IMR-90 (cell line): ENCODE data around the gene INPP4A. TPM values are rescaled to one million over a fixed set of nuclear protein-coding genes. Genes with fewer than 3 reads are reported as not detected.

Source experiments
- ATAC-seq: fragments of 200-7000 bp; cut with Tn5 transposase; 2 replicates; pipeline ENCODE4 v1.9.1; 2020; ENCODE audit warnings: low read depth, mild to moderate bottlenecking, moderate library complexity
- BruUV-seq: library from RNA; stranded (reverse); fragments of 400-500 nt; replicated peaks from 2 replicates; lab custom pipeline; 2021; lab: Mats Ljungman, UMichigan
- CTCF ChIA-PET: fragments of 300-600 bp; formaldehyde crosslinking; extraction: SDS; loops from one replicate; lab custom pipeline; 2021; ENCODE audit warnings: antibody characterized with exemption; lab: Yijun Ruan, JAX
- POLR2A ChIA-PET: fragments of 300-600 bp; sonication (Branson Sonifier 250); formaldehyde crosslinking; loops from one replicate; lab custom pipeline; 2022; ENCODE audit warnings: antibody characterized with exemption; ENCODE audit not compliant: unreplicated experiment; lab: Charles Lee
- DNase-seq: peaks from one replicate; pipeline ENCODE4 v3.0.0; 2013
- H2AFZ ChIP-seq: replicated peaks from 2 replicates; pipeline ENCODE3; 2013; ENCODE audit warnings: low read length, mild to moderate bottlenecking; ENCODE audit not compliant: poor library complexity
- H2AK5ac ChIP-seq: 2 replicates; pipeline ENCODE4 v1.6.1; 2013; ENCODE audit warnings: low read depth, low read length, inconsistent platforms
- H2AK9ac ChIP-seq: replicated peaks from 2 replicates; pipeline ENCODE3; 2013; ENCODE audit warnings: mild to moderate bottlenecking, low read depth, low read length, moderate library complexity; ENCODE audit not compliant: poor library complexity
- H2BK120ac ChIP-seq: 2 replicates; pipeline ENCODE4 v1.6.1; 2013; ENCODE audit warnings: low read depth, low read length, inconsistent platforms
- H2BK15ac ChIP-seq: 3 replicates; pipeline ENCODE4 v1.6.1; 2013; ENCODE audit warnings: low read depth, low read length, inconsistent platforms
- H2BK20ac ChIP-seq: 2 replicates; pipeline ENCODE4 v1.6.1; 2013; ENCODE audit warnings: low read depth, mild to moderate bottlenecking, inconsistent platforms, low read length, moderate library complexity
- H2BK5ac ChIP-seq: 2 replicates; pipeline ENCODE4 v1.6.1; 2013; ENCODE audit warnings: mild to moderate bottlenecking, low read depth, low read length, inconsistent platforms; ENCODE audit not compliant: poor library complexity, severe bottlenecking
- H3K14ac ChIP-seq: replicated peaks from 2 replicates; pipeline ENCODE4 v1.6.1; 2013; ENCODE audit warnings: low read depth, low read length, inconsistent platforms
- H3K18ac ChIP-seq: 2 replicates; pipeline ENCODE4 v1.6.1; 2013; ENCODE audit warnings: low read depth, low read length, control low read depth
- H3K23ac ChIP-seq: 2 replicates; pipeline ENCODE4 v1.6.1; 2013; ENCODE audit warnings: low read depth, low read length, inconsistent platforms
- H3K27ac ChIP-seq: 2 replicates; pipeline ENCODE4 v1.5.1; 2013; ENCODE audit warnings: mild to moderate bottlenecking, control low read depth, low read length; ENCODE audit not compliant: insufficient read depth
- H3K27me3 ChIP-seq: 2 replicates; pipeline ENCODE4 v1.6.1; 2013; ENCODE audit warnings: low read length; ENCODE audit not compliant: control insufficient read depth, insufficient read depth
- H3K36me3 ChIP-seq: 2 replicates; pipeline ENCODE4 v1.6.1; 2013; ENCODE audit warnings: low read length, mixed read lengths; ENCODE audit not compliant: control insufficient read depth, insufficient read depth
- H3K4ac ChIP-seq: 2 replicates; pipeline ENCODE4 v1.6.1; 2013; ENCODE audit warnings: low read depth, low read length, inconsistent platforms
- H3K4me1 ChIP-seq: 2 replicates; pipeline ENCODE4 v1.6.1; 2013; ENCODE audit warnings: low read length, mixed read lengths; ENCODE audit not compliant: control insufficient read depth, insufficient read depth
- H3K4me2 ChIP-seq: 2 replicates; pipeline ENCODE4 v1.6.1; 2013; ENCODE audit warnings: low read depth, mild to moderate bottlenecking, control low read depth, low read length, moderate library complexity
- H3K4me3 ChIP-seq: 2 replicates; pipeline ENCODE4 v1.5.1; 2013; ENCODE audit warnings: low read depth, mild to moderate bottlenecking, control low read depth, low read length, moderate library complexity; ENCODE audit not compliant: insufficient read depth
- H3K56ac ChIP-seq: 2 replicates; pipeline ENCODE4 v1.6.1; 2013; ENCODE audit warnings: low read length, inconsistent platforms; ENCODE audit not compliant: insufficient read depth; ENCODE audit errors: extremely low read depth
- H3K79me1 ChIP-seq, 2 experiments: 2 replicates each; pipeline ENCODE4 v1.6.1; 2013; ENCODE audit warnings: low read length in 2 of 2, inconsistent platforms in 1 of 2, low read depth in 1 of 2
- H3K9ac ChIP-seq: 2 replicates; pipeline ENCODE4 v1.6.1; 2013; ENCODE audit warnings: low read depth, low read length, control low read depth
- H3K9me1 ChIP-seq: 2 replicates; pipeline ENCODE4 v1.6.1; 2013; ENCODE audit warnings: low read length, inconsistent platforms; ENCODE audit not compliant: insufficient read depth
- H3K9me3 ChIP-seq: 2 replicates; pipeline ENCODE4 v1.6.1; 2013; ENCODE audit warnings: low read length; ENCODE audit not compliant: control insufficient read depth, insufficient read depth
- H4K20me1 ChIP-seq: 2 replicates; pipeline ENCODE4 v1.6.1; 2013; ENCODE audit warnings: low read length, inconsistent platforms; ENCODE audit not compliant: insufficient read depth
- H4K5ac ChIP-seq: 2 replicates; pipeline ENCODE4 v1.6.1; 2013; ENCODE audit warnings: mild to moderate bottlenecking, low read depth, low read length, control low read depth
- H4K8ac ChIP-seq, 2 experiments: 2 replicates each; pipeline ENCODE4 v1.6.1; 2013; ENCODE audit warnings: low read depth in 2 of 2, low read length in 2 of 2, control low read depth in 1 of 2, inconsistent platforms in 1 of 2
- H4K91ac ChIP-seq: 2 replicates; pipeline ENCODE4 v1.6.1; 2013; ENCODE audit warnings: low read depth, low read length, inconsistent platforms; ENCODE audit not compliant: insufficient read depth
- BHLHE40 ChIP-seq: fragments of 150-350 bp; IDR thresholded peaks from 2 replicates; pipeline ENCODE4 v1.6.1; 2016; ENCODE audit warnings: mild to moderate bottlenecking, low read depth, low read length
- CEBPB ChIP-seq: IDR thresholded peaks from 2 replicates; pipeline ENCODE4 v1.6.1; 2012; ENCODE audit warnings: low read depth, low read length, improper control_type of control experiment
- CHD1 ChIP-seq: IDR thresholded peaks from 2 replicates; pipeline ENCODE4 v1.6.1; 2012; ENCODE audit warnings: low read depth, low read length, improper control_type of control experiment
- CTCF ChIP-seq: conservative IDR thresholded peaks from 2 replicates; pipeline ENCODE4 v1.5.1; 2012; ENCODE audit warnings: mild to moderate bottlenecking, low read depth, low read length, improper control_type of control experiment
- FOS ChIP-seq: fragments of 150-350 bp; IDR thresholded peaks from 2 replicates; pipeline ENCODE4 v1.6.1; 2016; ENCODE audit warnings: low read depth, low read length
- MAFK ChIP-seq: IDR thresholded peaks from 2 replicates; pipeline ENCODE4 v1.6.1; 2012; ENCODE audit warnings: low read depth, low read length, improper control_type of control experiment
- MAZ ChIP-seq: IDR thresholded peaks from 2 replicates; pipeline ENCODE4 v1.6.1; 2012; ENCODE audit warnings: low read depth, mild to moderate bottlenecking, low read length, improper control_type of control experiment, moderate library complexity, borderline replicate concordance
- MXI1 ChIP-seq: IDR thresholded peaks from 2 replicates; pipeline ENCODE4 v1.6.1; 2012; ENCODE audit warnings: low read depth, mild to moderate bottlenecking, low read length, moderate library complexity, borderline replicate concordance
- NFE2L2 ChIP-seq: fragments of 150-350 bp; IDR thresholded peaks from 2 replicates; pipeline ENCODE4 v1.6.1; 2016; ENCODE audit warnings: low read depth, mild to moderate bottlenecking, low read length
- POLR2A ChIP-seq: IDR thresholded peaks from 2 replicates; pipeline ENCODE4 v1.6.1; 2012; ENCODE audit warnings: mild to moderate bottlenecking, low read depth, low read length
- RAD21 ChIP-seq: IDR thresholded peaks from 2 replicates; pipeline ENCODE4 v1.6.1; 2012; ENCODE audit warnings: low read length, improper control_type of control experiment
- RCOR1 ChIP-seq: IDR thresholded peaks from 2 replicates; pipeline ENCODE4 v1.6.1; 2012; ENCODE audit warnings: mild to moderate bottlenecking, low read length, improper control_type of control experiment; ENCODE audit not compliant: insufficient replicate concordance
- RFX5 ChIP-seq: IDR thresholded peaks from 2 replicates; pipeline ENCODE4 v1.8.0; 2012; ENCODE audit warnings: low read depth, mild to moderate bottlenecking, low read length, moderate library complexity
- SMC3 ChIP-seq: fragments of 150-350 bp; IDR thresholded peaks from 2 replicates; pipeline ENCODE4 v1.6.1; 2016; ENCODE audit warnings: low read depth, mild to moderate bottlenecking, antibody characterized with exemption, low read length, moderate library complexity
- WGBS, 2 experiments: methylation state at CpG; one replicate each; pipeline versions ENCODE4 v1.1.5 to v1.1.7; 2013; ENCODE audit warnings: missing lambda C conversion rate in 2 of 2; ENCODE audit not compliant: insufficient read length in 1 of 2; ENCODE audit errors: extremely low coverage in 2 of 2; 5-methylcytosine and 5-hydroxymethylcytosine counted together
- dilution Hi-C: fragments of 300-500 bp; cut with HindIII; formaldehyde crosslinking; loops from one replicate; pipeline ENCODE4 v1.14.3; 2018; ENCODE audit warnings: low sequenced_read_pairs; ENCODE audit not compliant: unreplicated experiment
- in situ Hi-C: fragments of 300-500 bp; cut with MboI; formaldehyde crosslinking; loops from 3 replicates; pipeline ENCODE4 v1.14.3; 2019; ENCODE audit warnings: low sequenced_read_pairs, inconsistent platforms, mixed read lengths
- intact Hi-C: fragments of 100-400 bp; cut with micrococcal nuclease; formaldehyde crosslinking; loops from 2 replicates; pipeline ENCODE4 v1.10.0; 2022
- polyA plus RNA-seq, 3 experiments: library from polyadenylated mRNA; depleted of rRNA; stranded (reverse); fragments of >200 nt; gene quantifications; 2 replicates each; pipeline ENCODE4 v1.2.3, GENCODE V29; 2012; ENCODE audit warnings: low replicate concordance in 1 of 3
- total RNA-seq: library from RNA; depleted of rRNA; stranded (reverse); fragments of >200 nt; gene quantifications from 2 replicates; pipeline ENCODE4 v1.2.3, GENCODE V29; 2012
- TF ChIP-seq, protein P1 (sequence below): fragments of 150-350 bp; IDR thresholded peaks from 2 replicates; pipeline ENCODE4 v1.6.1; 2016; ENCODE audit warnings: low read depth, mild to moderate bottlenecking, low read length, moderate library complexity, borderline replicate concordance
- TF ChIP-seq, protein P2 (sequence below): fragments of 150-350 bp; IDR thresholded peaks from 2 replicates; pipeline ENCODE4 v1.6.1; 2017; ENCODE audit warnings: mild to moderate bottlenecking, antibody characterized with exemption, low read length, low read depth

Gene INPP4A
- total and polyA plus RNA-seq, 2 of the 4 experiments (the other 2 are of a cell fraction), result 14.5 to 27.1 TPM

GRCh38 chr2:98492441-98492840 lies 47.8 kb downstream of the INPP4A start:
- in situ Hi-C loops, result no loop called here
- Histone ChIP-seq H2BK120ac (no peak overlapping the region), H3K9me1 (peaks cover 7% of the 10 kb centered on the region; the same call in 1 of the 2 replicates), H4K5ac (no peak overlapping the region), H3K4me1 (no peaks in the 10 kb centered on the region), H3K36me3 (no peaks in the 10 kb centered on the region), H3K4me3 (no peak overlapping the region), H3K9me3 (peaks cover 2% of the 10 kb centered on the region; the same call in 1 of the 2 replicates), H2BK15ac (no peak overlapping the region), H3K27me3 (no peaks in the 10 kb centered on the region), H2AFZ (no peak overlapping the region), H3K18ac (no peak overlapping the region), H2BK20ac (no peak overlapping the region), H3K23ac (no peak overlapping the region), H3K27ac (no peak overlapping the region), H3K79me1 (peaks cover 32 to 57% of the 10 kb centered on the region in 2 experiments), H3K4me2 (no peak overlapping the region), H4K20me1 (peaks cover 30% of the 10 kb centered on the region), H3K4ac (no peak overlapping the region), H2AK5ac (no peak overlapping the region), H2AK9ac (no peak overlapping the region), H3K9ac (no peak overlapping the region), H3K56ac (no peak overlapping the region), H2BK5ac (no peak overlapping the region), H4K91ac (no peak overlapping the region), H3K14ac (no peak overlapping the region), H4K8ac (no peak overlapping the region)
- BruUV-seq, result no TSS peak
- ChIA-PET CTCF (no interaction called here), POLR2A (no interaction called here)
- ATAC-seq, result no peak
- TF ChIP-seq RCOR1, result no peak
- TF ChIP-seq CEBPB, result no peak
- TF ChIP-seq, protein P1, sequence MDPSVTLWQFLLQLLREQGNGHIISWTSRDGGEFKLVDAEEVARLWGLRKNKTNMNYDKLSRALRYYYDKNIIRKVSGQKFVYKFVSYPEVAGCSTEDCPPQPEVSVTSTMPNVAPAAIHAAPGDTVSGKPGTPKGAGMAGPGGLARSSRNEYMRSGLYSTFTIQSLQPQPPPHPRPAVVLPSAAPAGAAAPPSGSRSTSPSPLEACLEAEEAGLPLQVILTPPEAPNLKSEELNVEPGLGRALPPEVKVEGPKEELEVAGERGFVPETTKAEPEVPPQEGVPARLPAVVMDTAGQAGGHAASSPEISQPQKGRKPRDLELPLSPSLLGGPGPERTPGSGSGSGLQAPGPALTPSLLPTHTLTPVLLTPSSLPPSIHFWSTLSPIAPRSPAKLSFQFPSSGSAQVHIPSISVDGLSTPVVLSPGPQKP, result no peak
- TF ChIP-seq SMC3, result no peak
- no peak for TF ChIP-seq CHD1
- TF ChIP-seq POLR2A, result no peak
- TF ChIP-seq MXI1, result no peak
- no peak for TF ChIP-seq MAFK
- TF ChIP-seq BHLHE40, result no peak
- no peak for TF ChIP-seq NFE2L2
- TF ChIP-seq FOS, result no peak
- no peak for TF ChIP-seq RFX5
- TF ChIP-seq MAZ, result no peak
- TF ChIP-seq CTCF, result no peak
- TF ChIP-seq, protein P2, sequence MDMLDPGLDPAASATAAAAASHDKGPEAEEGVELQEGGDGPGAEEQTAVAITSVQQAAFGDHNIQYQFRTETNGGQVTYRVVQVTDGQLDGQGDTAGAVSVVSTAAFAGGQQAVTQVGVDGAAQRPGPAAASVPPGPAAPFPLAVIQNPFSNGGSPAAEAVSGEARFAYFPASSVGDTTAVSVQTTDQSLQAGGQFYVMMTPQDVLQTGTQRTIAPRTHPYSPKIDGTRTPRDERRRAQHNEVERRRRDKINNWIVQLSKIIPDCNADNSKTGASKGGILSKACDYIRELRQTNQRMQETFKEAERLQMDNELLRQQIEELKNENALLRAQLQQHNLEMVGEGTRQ, result no peak
- no peak for TF ChIP-seq RAD21
- no peak for DNase-seq
- intact Hi-C loops, result no loop called here
- 80% methylated on average over 1 of the region's 3 CpGs; no CpG with 5 or more reads in 1 of the 2 experiments for WGBS, 2 experiments
- dilution Hi-C loops, result no loop called here
